Naive thymus-derived CD4-positive, alpha-beta T cell (primary cell): ENCODE data around the gene ZDHHC16. TPM values are rescaled to one million over a fixed set of nuclear protein-coding genes. Genes with fewer than 3 reads are reported as not detected.
A peak's percentile ranks its signal among the peaks of the same experiment; 100 is the strongest.

ENCODE experiments used
- ATAC-seq: fragments of 150-1000 bp; cut with Tn5 transposase; 2 replicates; pipeline ENCODE4 v1.10.0; 2021; ENCODE audit warnings: mild to moderate bottlenecking, moderate library complexity
- CTCF ChIA-PET: fragments of 350-600 bp; sonication (Branson Sonifier 250); formaldehyde crosslinking; loops from one replicate; lab custom pipeline; 2021; ENCODE audit warnings: antibody characterized with exemption; lab: Charles Lee
- POLR2A ChIA-PET: fragments of 350-600 bp; sonication (Branson Sonifier 250); formaldehyde crosslinking; loops from one replicate; lab custom pipeline; 2021; ENCODE audit warnings: antibody characterized with exemption, inconsistent platforms; lab: Charles Lee
- DNase-seq, 9 donors: peaks; one replicate each; pipeline versions ENCODE4 v3.0.0 to v3.0.0-alpha.2; 2020 to 2022; ENCODE audit warnings: mixed read lengths in 1 of 9
- H3K27ac ChIP-seq: one replicate; pipeline ENCODE4 v1.7.0; 2013; ENCODE audit warnings: mild to moderate bottlenecking, low read depth, low read length, moderate library complexity
- H3K27me3 ChIP-seq, 2 donors: one replicate each; pipeline ENCODE4 v1.7.0; 2013; ENCODE audit warnings: low read length in 2 of 2, mild to moderate bottlenecking in 2 of 2, moderate library complexity in 2 of 2; ENCODE audit not compliant: control insufficient read depth in 2 of 2, insufficient read depth in 2 of 2
- H3K36me3 ChIP-seq, 3 experiments: 1 replicate in 2 of 3; 2 replicates in 1 of 3; pipeline ENCODE4 v1.7.0; 2013; ENCODE audit warnings: low read length in 3 of 3, mild to moderate bottlenecking in 3 of 3, moderate library complexity in 1 of 3; ENCODE audit not compliant: insufficient read depth in 3 of 3, control insufficient read depth in 2 of 3
- H3K4me1 ChIP-seq, 2 donors: one replicate each; pipeline ENCODE4 v1.7.0; 2013; ENCODE audit warnings: low read length in 2 of 2, mild to moderate bottlenecking in 2 of 2, moderate library complexity in 1 of 2; ENCODE audit not compliant: control insufficient read depth in 2 of 2, insufficient read depth in 2 of 2
- H3K4me3 ChIP-seq: 2 replicates; pipeline ENCODE4 v1.7.0; 2013; ENCODE audit warnings: mild to moderate bottlenecking, low read length
- H3K9me3 ChIP-seq, 3 experiments: 1 replicate in 2 of 3; 2 replicates in 1 of 3; pipeline ENCODE4 v1.7.0; 2013; ENCODE audit warnings: low read length in 3 of 3; ENCODE audit not compliant: control insufficient read depth in 2 of 3
- H3K27ac Mint-ChIP-seq, 9 donors: one replicate each; pipeline ENCODE4 v1.8.0; 2020 to 2022; ENCODE audit warnings: mixed read lengths in 9 of 9, mild to moderate bottlenecking in 8 of 9, moderate library complexity in 5 of 9, inconsistent platforms in 2 of 9
- H3K27me3 Mint-ChIP-seq, 5 donors: one replicate each; pipeline ENCODE4 v1.8.0; 2021 to 2022; ENCODE audit warnings: mixed read lengths in 5 of 5, mild to moderate bottlenecking in 1 of 5
- H3K36me3 Mint-ChIP-seq, 5 donors: one replicate each; pipeline ENCODE4 v1.8.0; 2020 to 2022; ENCODE audit warnings: mixed read lengths in 5 of 5, mild to moderate bottlenecking in 3 of 5, inconsistent platforms in 1 of 5
- H3K4me1 Mint-ChIP-seq, 7 donors: one replicate each; pipeline ENCODE4 v1.8.0; 2020 to 2022; ENCODE audit warnings: mixed read lengths in 7 of 7, mild to moderate bottlenecking in 3 of 7, inconsistent platforms in 1 of 7
- H3K4me3 Mint-ChIP-seq, 10 donors: one replicate each; pipeline ENCODE4 v1.8.0; 2020 to 2022; ENCODE audit warnings: mild to moderate bottlenecking in 10 of 10, mixed read lengths in 10 of 10, moderate library complexity in 6 of 10, inconsistent platforms in 2 of 10
- H3K9me3 Mint-ChIP-seq, 11 donors: one replicate each; pipeline ENCODE4 v1.8.0; 2020 to 2022; ENCODE audit warnings: mixed read lengths in 11 of 11, mild to moderate bottlenecking in 4 of 11, inconsistent platforms in 1 of 11, moderate library complexity in 1 of 11
- intact Hi-C, 2 donors: fragments of 100-400 bp; cut with micrococcal nuclease; formaldehyde crosslinking; loops; one replicate each; pipeline ENCODE4 v1.15.1; 2023
- polyA plus RNA-seq, 2 donors: library from polyadenylated mRNA; unstranded; fragments of 300-500 nt; fragmentation: Illumina TruSeq; gene quantifications; one replicate each; pipeline ENCODE4 v1.2.3, GENCODE V29; 2021
- total RNA-seq, 6 experiments: library from RNA in 5 of 6; stranded (reverse) in 5 of 6; gene quantifications; 1 replicate in 5 of 6; 2 replicates in 1 of 6; pipeline ENCODE4 v1.2.3 and lab custom pipeline; 2021 to 2026

Gene ZDHHC16
- total RNA-seq (10 to 100 TPM; 13.2 to 38.8 (median 26.8) TPM), polyA plus RNA-seq (10 to 100 TPM; 24.4 to 37.3 TPM), total RNA-seq (lab: John Stamatoyannopoulos, UW) (14.0 reads per million, percentile 43 among the genes with 10 or more reads in this experiment)

DNA sequence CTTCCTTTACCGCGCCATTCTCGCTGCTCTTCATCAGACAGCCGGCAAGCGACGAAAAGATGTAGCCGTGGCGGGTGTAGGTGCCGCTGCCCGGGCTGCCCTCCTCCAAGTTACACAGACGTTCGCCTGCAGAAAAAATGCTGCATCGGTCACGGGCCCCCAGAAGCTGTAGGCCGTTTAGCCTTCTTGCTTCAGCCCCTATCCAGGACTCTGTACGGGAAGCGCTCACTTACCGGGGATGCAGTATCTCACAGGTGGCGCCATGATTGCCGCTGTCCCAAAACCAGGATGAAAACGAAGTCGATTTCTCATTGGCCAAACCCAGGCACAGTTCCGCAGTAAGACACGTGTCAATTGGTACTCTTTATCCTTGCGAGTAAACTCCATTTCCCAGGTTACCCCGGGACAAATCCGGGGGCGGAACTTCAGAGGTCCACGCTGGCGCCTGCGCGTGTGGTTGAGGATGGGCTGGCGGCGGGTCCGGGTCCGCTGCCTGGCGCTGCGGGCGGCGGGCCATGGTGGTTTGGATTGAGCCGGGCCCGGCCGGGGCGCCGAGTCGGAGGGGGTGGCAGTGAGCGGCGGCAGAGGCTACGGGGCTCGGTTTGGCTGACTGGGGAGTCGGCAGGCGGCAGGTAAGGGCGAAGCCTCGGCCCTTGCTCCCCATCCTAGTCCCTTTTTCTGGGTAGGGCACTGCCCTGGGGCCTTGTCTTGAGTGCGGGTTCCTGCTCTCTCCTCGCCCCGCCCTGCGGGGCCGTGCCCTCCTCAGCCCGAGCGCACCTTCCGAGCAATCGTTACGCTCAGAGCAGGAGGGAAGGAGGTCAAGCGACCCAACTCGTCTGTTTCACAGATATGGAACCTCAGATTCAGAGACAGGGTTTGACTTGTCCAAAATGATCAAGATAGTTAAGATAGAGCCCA lies at the start of gene ZDHHC16, which contains the start of gene EXOSC1:
TSS of gene ZDHHC16 (plus strand) at position 454 of the 918 bp plus-strand sequence. CDS start 5,501 bp downstream, outside the sequence.
TSS of gene EXOSC1 (minus strand) at position 285 of the 918 bp plus-strand sequence. CDS start at position 264, 21 bp downstream.
- H3K4me1 Mint-ChIP-seq, result peaks cover 32 to 69% (median 44%) of the 10 kb centered on the region in 7 donors
- H3K36me3 Mint-ChIP-seq, result peaks cover 0 to 10% (median 0%) of the 10 kb centered on the region in 5 donors
- peak within 1 kb of the TSS; percentile 86 to 97 (median 93) for H3K27ac Mint-ChIP-seq
- H3K4me3 Mint-ChIP-seq, result peak within 1 kb of the TSS; percentile 89 to 99 (median 98)
- POLR2A ChIA-PET, result interaction anchor here (2.1 kb wide), 1 partner anchor 45 kb away, joined by 8 read pairs; the partner anchor contains the start of gene RRP12
- H3K9me3 Mint-ChIP-seq, result no peaks in the 10 kb centered on the region
- H3K27ac ChIP-seq, result peak within 1 kb of the TSS; percentile 80
- ATAC-seq (peak; percentile 99), DNase-seq (peak; percentile 67 to 93 (median 89))
- CTCF ChIA-PET, result interaction anchor here (0.9 to 1.1 kb wide), 2 partner anchors 16 to 41 kb away, joined by 4 to 5 read pairs; no protein-coding TSS in a partner anchor
- intact Hi-C loops, result loop anchor here (1.0 to 5.0 kb wide), 14 partner anchors 10 to 241 kb away; partner anchors contain the start of genes ARHGAP19 (in 2 of the 2), FRAT1 (in 2 of the 2), MMS19 (in 2 of the 2) and PI4K2A (in 2 of the 2)
- H3K27me3 Mint-ChIP-seq, result no peaks in the 10 kb centered on the region
- no peaks in the 10 kb centered on the region for H3K9me3 ChIP-seq
- peak within 1 kb of the TSS; percentile 98 for H3K4me3 ChIP-seq
- H3K27me3 ChIP-seq, result no peaks in the 10 kb centered on the region
- peaks cover 19 to 29% of the 10 kb centered on the region in 2 donors for H3K4me1 ChIP-seq
- H3K36me3 ChIP-seq, result peaks cover 0 to 23% (median 2%) of the 10 kb centered on the region in 3 experiments

DNA sequence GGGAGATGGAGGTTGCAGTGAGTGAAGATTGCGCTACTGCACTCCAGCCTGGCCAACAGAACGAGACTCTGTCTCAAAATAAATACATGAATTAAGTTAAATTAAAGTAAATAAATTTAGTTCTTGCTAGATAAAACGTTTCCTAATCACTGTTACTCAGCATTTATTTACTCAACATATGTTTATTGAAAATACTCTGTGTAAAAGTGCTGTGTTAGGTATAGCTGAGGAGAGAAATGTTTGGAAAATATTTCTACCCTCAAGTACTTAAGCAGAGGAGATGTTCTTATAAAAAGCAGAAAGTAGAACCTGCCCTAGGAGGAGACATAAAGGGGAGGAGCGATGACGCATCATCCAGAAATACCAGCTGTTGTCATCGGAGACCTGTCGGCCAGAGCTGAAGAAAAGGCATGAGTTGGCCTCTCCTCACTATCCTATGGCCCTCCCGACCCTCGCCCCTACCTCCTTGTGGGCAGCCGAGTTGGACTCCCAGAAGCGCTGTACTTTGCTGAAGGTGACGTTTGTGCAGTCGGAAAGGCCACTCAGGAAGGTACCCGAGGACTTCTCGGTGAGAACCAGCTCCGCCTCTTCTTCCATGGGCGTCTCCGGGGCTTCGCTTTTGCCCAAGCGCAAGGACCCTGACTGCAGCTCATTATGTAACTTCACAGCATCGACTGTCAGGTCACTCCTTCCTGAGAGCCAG lies 46.0 kb upstream of the ZDHHC16 start:
- peak; percentile 26 for ATAC-seq
- no peaks in the 10 kb centered on the region for H3K27me3 Mint-ChIP-seq
- peak overlapping the region; percentile 73 for H3K4me3 ChIP-seq
- peak in 5 of 9 donors; percentile 14 to 56 (median 22) for DNase-seq
- no peaks in the 10 kb centered on the region for H3K9me3 ChIP-seq
- H3K27ac Mint-ChIP-seq, result peak overlapping the region; percentile 81 to 99 (median 98)
- H3K27ac ChIP-seq, result peak overlapping the region; percentile 90
- POLR2A ChIA-PET, result interaction anchor here (0.7 to 1.5 kb wide), 7 partner anchors 19 to 287 kb away, joined by 3 to 7 read pairs (median 3); partner anchors contain the start of genes AVPI1 and FRAT2
- H3K36me3 ChIP-seq, result peaks cover 0 to 10% (median 6%) of the 10 kb centered on the region in 3 experiments
- H3K4me1 Mint-ChIP-seq, result peaks cover 6 to 22% (median 17%) of the 10 kb centered on the region in 7 donors
- peaks cover 13 to 15% of the 10 kb centered on the region in 2 donors for H3K4me1 ChIP-seq
- CTCF ChIA-PET, result interaction anchor here (0.5 to 2.1 kb wide), 5 partner anchors 14 to 182 kb away, joined by 3 to 7 read pairs (median 4); no protein-coding TSS in a partner anchor
- H3K27me3 ChIP-seq, result no peaks in the 10 kb centered on the region
- H3K36me3 Mint-ChIP-seq, result peaks cover 0 to 7% (median 5%) of the 10 kb centered on the region in 5 donors
- H3K9me3 Mint-ChIP-seq, result peaks cover 0 to 2% (median 0%) of the 10 kb centered on the region in 11 donors
- peak overlapping the region; percentile 90 to 97 (median 95) for H3K4me3 Mint-ChIP-seq
- intact Hi-C loops, result loop anchor here (2.0 to 10.0 kb wide), 4 partner anchors 121 to 815 kb away; partner anchors contain the start of genes TM9SF3 (in 1 of the 2) and ZFYVE27 (in 1 of the 2)

DNA sequence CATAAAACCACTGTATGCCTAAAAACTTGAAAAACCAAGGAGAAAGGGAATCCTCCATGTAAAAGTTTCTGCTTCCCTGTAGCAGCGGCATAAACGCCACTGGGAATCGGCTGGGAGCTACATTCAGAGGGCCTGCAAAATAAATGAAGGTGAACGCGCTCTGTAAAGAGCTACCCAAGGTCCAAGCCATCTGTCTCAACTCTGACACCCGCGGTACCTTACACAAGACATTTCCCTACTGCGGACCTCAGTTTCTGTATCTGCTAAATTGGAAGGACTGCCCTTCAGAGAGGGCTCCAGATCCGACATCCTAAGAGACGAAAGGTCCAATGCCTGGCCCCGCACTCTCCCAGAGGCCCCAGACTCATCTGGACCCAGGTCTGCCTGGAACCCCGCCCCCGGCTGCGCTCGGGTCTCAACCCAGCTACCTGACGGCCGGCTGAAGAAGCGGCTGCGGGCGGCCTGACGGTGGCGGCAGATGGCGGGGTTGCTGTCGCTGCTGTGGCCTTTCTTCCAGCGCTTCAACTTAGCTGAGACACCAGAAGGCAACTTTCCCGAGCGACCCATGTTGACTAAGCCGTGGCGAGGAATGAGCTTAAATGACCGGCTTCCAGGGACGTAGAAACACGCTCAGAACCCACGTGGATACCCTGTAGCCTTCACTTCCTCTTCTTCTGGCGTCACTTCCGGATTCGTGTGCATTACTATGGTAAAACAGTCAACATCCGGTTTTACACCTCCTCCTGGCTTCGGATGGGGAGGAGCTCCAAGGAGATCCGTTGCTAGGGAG lies 45.1 kb upstream of the ZDHHC16 start, which contains the start of gene RRP12:
TSS of gene RRP12 (minus strand) at position 676 of the 790 bp plus-strand sequence. CDS start at position 567, 109 bp downstream.
- peaks cover 0 to 6% (median 5%) of the 10 kb centered on the region in 5 donors for H3K36me3 Mint-ChIP-seq
- H3K9me3 ChIP-seq, result no peaks in the 10 kb centered on the region
- DNase-seq (peak; percentile 47 to 96 (median 92)), ATAC-seq (peak; percentile 96)
- intact Hi-C loops, result loop anchor here (1.0 to 10.0 kb wide), 14 partner anchors 25 to 816 kb away; partner anchors contain the start of genes ARHGAP19 (in 2 of the 2), EXOSC1 (in 2 of the 2), MMS19 (in 2 of the 2) and PGAM1 (in 2 of the 2)
- peak within 1 kb of the TSS; percentile 81 to 99 (median 98) for H3K27ac Mint-ChIP-seq
- peak within 1 kb of the TSS; percentile 90 to 97 (median 95) for H3K4me3 Mint-ChIP-seq
- H3K4me1 ChIP-seq, result peaks cover 13 to 15% of the 10 kb centered on the region in 2 donors
- no peaks in the 10 kb centered on the region for H3K27me3 ChIP-seq
- ChIA-PET POLR2A (interaction anchor here (0.6 to 1.5 kb wide), 16 partner anchors 14 to 1093 kb away, joined by 3 to 8 read pairs (median 3); partner anchors contain the start of genes AVPI1, EXOSC1, FRAT1 and FRAT2), CTCF (interaction anchor here (0.5 to 2.1 kb wide), 10 partner anchors 9 to 122 kb away, joined by 3 to 7 read pairs (median 3); no protein-coding TSS in a partner anchor)
- peak within 1 kb of the TSS; percentile 90 for H3K27ac ChIP-seq
- H3K27me3 Mint-ChIP-seq, result no peaks in the 10 kb centered on the region
- H3K36me3 ChIP-seq, result peaks cover 0 to 8% (median 6%) of the 10 kb centered on the region in 3 experiments
- peak within 1 kb of the TSS; percentile 73 for H3K4me3 ChIP-seq
- H3K4me1 Mint-ChIP-seq, result peaks cover 6 to 22% (median 17%) of the 10 kb centered on the region in 7 donors
- peaks cover 0 to 2% (median 0%) of the 10 kb centered on the region in 11 donors for H3K9me3 Mint-ChIP-seq

DNA sequence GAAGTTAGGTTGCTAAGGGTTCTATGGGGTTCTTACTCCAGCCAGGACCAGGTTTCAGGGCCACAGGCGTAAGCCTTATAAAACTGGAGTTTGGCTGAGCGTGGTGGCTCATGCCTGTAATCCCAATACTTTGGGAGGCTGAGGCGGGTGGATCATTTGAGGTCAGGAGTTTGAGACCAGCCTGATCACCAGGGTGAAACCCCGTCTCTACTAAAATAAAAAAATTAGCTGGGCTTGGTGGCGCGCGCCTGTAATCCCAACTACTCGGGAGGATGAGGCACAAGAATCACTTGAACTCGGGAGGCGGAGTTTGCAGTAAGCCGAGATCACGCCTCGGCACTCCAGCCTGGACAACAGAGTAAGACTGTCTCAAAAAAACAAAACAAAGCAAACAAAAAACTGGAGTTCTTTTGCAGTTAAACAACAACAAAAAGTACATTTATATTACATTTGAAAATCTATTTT lies 44.5 kb upstream of the ZDHHC16 start:
- Histone ChIP-seq H3K27ac (peak overlapping the region; percentile 90), H3K27me3 (no peaks in the 10 kb centered on the region), H3K36me3 (peaks cover 0 to 1% (median 0%) of the 10 kb centered on the region in 3 experiments), H3K9me3 (no peaks in the 10 kb centered on the region), H3K4me3 (peak overlapping the region; percentile 73), H3K4me1 (peaks cover 13 to 15% of the 10 kb centered on the region in 2 donors)
- peaks cover 0 to 2% (median 0%) of the 10 kb centered on the region in 11 donors for H3K9me3 Mint-ChIP-seq
- H3K4me3 Mint-ChIP-seq, result peak overlapping the region; percentile 90 to 97 (median 95)
- POLR2A ChIA-PET, result interaction anchor here (0.6 to 1.5 kb wide), 13 partner anchors 13 to 1094 kb away, joined by 3 to 8 read pairs (median 3); partner anchors contain the start of genes AVPI1, EXOSC1, FRAT1 and FRAT2
- CTCF ChIA-PET, result interaction anchor here (0.6 to 2.1 kb wide), 9 partner anchors 8 to 122 kb away, joined by 3 to 7 read pairs (median 3); no protein-coding TSS in a partner anchor
- H3K27ac Mint-ChIP-seq, result peak overlapping the region; percentile 81 to 99 (median 98)
- intact Hi-C loops, result loop anchor here (1.0 to 10.0 kb wide), 14 partner anchors 25 to 817 kb away; partner anchors contain the start of genes ARHGAP19 (in 2 of the 2), EXOSC1 (in 2 of the 2), MMS19 (in 2 of the 2) and PGAM1 (in 2 of the 2)
- ATAC-seq (no peak), DNase-seq (no peak)
- peaks cover 6 to 22% (median 13%) of the 10 kb centered on the region in 7 donors for H3K4me1 Mint-ChIP-seq
- peaks cover 0 to 1% (median 0%) of the 10 kb centered on the region in 5 donors for H3K36me3 Mint-ChIP-seq
- H3K27me3 Mint-ChIP-seq, result no peaks in the 10 kb centered on the region
